ENCODE data around the gene DNAH11. TPM values are rescaled to one million over a fixed set of nuclear protein-coding genes. Genes with fewer than 3 reads are reported as not detected.
A peak's percentile ranks its signal among the peaks of the same experiment; 100 is the strongest.
"Not testable (repeated sequence)": the region's sequence is repeated elsewhere in the genome, so short reads cannot be mapped to it uniquely, and the experiment has no call there.

Gene DNAH11
- polyA plus RNA-seq (ENCODE audit: insufficient read length in 3 of 3): 1 to 10 TPM; 1.9 to 3.3 (median 1.9) TPM
- long read RNA-seq, donor 1, partial matches to known transcripts: 6 of 6 reads
- long read RNA-seq, donor 1, other reads (novel, unspliced or antisense): 0 of 6 reads
- long read RNA-seq, donor 2: 0 reads
- long read RNA-seq, donor 3: 0 reads
- long read RNA-seq, donor 4: 0 reads
- long read RNA-seq, donor 5: 0 reads
- long read RNA-seq, donor 6, partial matches to known transcripts: 27 of 27 reads
- long read RNA-seq, donor 6, other reads (novel, unspliced or antisense): 0 of 27 reads
- long read RNA-seq, donor 7: 0 reads
- long read RNA-seq, donor 8: 0 reads
- long read RNA-seq, donor 9: 0 reads
- long read RNA-seq, donor 10, partial matches to known transcripts: 13 of 19 reads
- long read RNA-seq, donor 10, other reads (novel, unspliced or antisense): 6 of 19 reads
- long read RNA-seq, donor 11: 0 reads
- long read RNA-seq, donor 12, partial matches to known transcripts: 18 of 30 reads
- long read RNA-seq, donor 12, other reads (novel, unspliced or antisense): 12 of 30 reads
- long read RNA-seq, donor 13, partial matches to known transcripts: 8 of 8 reads
- long read RNA-seq, donor 13, other reads (novel, unspliced or antisense): 0 of 8 reads
- long read RNA-seq, donor 14: 0 reads
- long read RNA-seq, donor 15, partial matches to known transcripts: 20 of 20 reads
- long read RNA-seq, donor 15, other reads (novel, unspliced or antisense): 0 of 20 reads
- long read RNA-seq, donor 16, partial matches to known transcripts: 8 of 8 reads
- long read RNA-seq, donor 16, other reads (novel, unspliced or antisense): 0 of 8 reads

GRCh38 chr7:21542891-21543527 lies at the start of gene DNAH11:
DNAH11 (plus strand) TSS chr7:21543039; CDS start chr7:21543246, 207 bp downstream.
- DNase-seq: no peak

DNA sequence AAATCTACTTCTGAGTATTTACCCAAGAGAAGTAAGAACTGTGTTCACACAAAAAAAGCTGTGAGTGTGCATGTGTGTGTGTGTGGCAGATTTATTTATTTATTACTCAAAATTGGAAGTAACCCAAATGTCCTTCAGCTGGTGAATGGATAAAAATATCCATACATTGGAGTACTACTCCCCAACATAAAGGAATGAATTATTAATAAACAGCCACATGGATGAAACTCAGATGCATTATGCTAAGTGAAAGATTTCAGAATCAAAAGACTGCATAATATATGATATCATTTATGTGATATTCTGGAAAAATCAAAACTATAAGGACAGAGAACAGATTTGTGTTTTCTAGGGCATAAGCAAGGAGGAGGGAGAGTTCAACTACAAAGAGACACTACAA lies 47.1 kb upstream of the DNAH11 start:
- DNase-seq: no peak

- DNase-seq: no peak
Measured at GRCh38 chr7:21497072-21497471, 45.8 kb upstream of the DNAH11 start.

DNA sequence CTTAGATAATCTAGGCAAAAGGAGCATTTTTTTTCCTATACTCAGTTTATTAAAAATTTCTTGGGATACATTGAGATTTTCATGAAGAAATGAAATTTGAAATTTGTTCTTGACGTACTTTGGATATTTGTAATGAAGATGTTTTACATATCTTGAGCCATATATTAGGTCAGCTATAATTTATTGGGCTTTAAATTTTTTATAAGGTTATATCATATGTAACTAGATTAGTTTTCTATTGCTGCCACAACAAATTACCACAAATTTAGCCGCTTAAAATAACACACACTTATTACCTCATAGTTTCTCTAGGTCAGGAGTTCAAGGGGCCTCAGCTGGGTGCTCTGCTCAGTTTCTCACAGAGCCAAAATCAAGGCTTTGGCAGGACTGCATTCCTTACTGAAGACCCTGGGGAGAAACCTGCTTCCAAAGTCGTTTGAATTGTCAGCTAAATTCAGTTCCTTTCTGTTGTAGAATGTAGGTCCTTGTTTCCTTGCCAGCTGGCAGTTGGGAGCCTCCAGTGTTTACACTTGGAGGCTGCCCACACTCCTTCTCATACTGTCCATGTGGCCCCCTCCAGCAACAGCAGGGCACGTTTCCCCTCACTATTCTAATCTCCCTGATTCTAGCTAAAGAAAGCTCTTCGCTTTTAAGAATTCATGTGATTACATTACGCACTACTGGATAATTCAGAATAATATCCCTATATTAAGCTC lies 42.6 kb upstream of the DNAH11 start:
- DNase-seq: no peak

DNA sequence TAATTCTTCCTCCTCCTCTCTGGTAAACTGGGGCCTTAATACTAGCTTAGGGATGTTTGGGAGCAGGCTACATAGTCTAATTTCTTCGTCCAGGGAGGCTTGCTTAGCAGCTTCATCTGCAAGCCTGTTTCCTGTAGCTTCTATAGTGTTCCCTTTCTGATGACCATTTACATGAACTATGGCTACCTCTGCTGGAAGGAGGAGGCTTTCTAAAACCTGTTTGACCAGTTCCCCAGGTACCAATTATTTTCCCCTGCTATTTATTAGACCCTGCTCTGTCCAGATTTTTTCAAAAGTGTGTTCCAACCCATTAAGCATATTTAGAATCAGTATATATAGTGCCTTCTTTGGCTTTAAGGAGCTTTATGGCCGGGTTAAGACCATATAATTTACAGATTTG lies 38.8 kb upstream of the DNAH11 start:
- peak; percentile 22 for DNase-seq

- no peak for DNase-seq
Measured at GRCh38 chr7:21507627-21508343, 35.1 kb upstream of the DNAH11 start.

- DNase-seq: no peak
Measured at GRCh38 chr7:21508538-21508937, 34.3 kb upstream of the DNAH11 start.

DNA sequence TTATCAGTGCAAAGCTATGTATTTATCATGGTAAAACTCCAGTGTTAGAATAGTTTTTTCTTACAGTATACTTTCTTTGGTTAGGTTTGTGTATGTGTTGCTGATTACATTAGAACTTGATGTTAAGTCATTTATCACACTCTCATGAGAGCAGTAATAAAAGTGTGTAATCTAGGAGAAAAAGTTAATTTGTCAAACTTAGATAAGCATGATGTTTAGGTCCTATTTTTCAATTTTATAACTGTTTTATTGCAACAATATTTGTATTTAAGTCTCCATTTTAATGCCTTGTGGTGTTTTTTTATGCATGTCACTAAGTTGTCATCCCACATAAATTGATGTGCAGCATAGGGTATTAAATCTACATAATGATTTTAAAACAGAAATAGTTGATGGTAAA lies 28.8 kb upstream of the DNAH11 start:
- DNase-seq: peak; percentile 22

- DNase-seq: no peak
Measured at GRCh38 chr7:21524680-21525079, 18.2 kb upstream of the DNAH11 start.

DNA sequence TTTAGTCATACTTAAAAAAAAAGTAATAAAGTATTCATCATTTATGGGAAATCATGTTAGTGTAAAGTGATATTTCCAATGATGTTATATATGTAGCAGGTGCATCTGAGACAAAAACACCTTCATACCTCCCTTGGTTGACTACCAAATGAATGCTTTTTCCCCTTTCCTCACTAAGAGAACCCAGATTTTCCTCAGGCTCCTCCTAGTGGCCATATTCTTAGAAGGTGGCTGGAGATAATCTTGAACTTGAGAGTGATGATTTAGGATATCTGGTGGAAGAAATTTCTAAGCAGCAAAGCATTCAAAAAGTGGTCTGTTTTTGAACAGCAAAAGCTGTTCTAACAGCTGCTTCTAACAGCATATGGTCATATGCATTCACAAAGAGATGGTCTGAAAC lies 16.8 kb upstream of the DNAH11 start:
- no peak for DNase-seq

GRCh38 chr7:21526448-21526847 lies 16.4 kb upstream of the DNAH11 start:
- no peak for DNase-seq

DNA sequence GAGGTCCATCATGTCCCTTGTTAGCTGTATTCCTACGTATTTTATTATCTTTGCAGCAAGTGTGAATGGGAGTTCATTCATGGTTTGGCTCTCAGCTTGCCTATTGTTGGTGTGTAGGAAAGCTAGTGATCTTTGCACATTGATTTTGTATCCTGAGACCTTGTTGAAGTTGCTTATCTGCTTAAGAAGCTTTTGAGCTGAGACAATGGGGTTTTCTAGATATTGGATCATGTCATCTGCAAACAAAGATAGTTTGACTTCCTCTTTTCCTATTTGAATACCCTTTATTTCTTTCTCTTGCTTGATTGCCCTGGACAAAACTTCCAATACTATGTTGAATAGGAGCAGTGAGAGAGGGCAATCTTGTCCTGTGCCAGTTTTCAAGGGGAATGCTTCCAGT lies 10.4 kb upstream of the DNAH11 start:
- DNase-seq: not testable (repeated sequence)

- DNase-seq: not testable (repeated sequence)
Measured at GRCh38 chr7:21533646-21534045, 9.2 kb upstream of the DNAH11 start.

GRCh38 chr7:21536445-21537118 lies 6.3 kb upstream of the DNAH11 start:
- not testable (repeated sequence) for DNase-seq

DNA sequence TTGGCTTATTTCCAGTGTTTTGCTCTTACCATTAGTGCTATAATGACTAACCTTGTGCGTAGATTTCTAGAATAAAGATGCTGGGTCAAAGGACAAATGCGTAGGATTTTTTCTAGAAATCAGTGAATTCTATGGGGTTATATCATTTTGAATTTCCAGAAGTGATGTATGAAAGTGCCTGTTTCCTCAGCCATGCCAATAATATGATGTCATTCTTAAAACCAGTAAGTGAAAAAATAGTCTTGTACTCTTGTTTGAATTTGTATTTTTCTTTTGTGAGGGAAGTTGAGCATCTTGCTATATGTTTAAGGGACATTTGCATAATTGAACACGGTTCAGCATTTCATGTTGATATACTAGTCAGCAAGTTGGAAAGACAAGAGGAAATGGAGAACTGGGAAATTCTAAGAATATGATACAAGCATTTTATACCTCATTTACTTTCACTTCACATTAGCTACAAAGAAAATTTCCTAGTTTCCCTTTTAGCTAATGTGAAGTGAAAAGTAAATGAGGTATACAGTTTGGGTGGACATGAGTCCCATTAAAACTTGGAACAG lies 3.8 kb upstream of the DNAH11 start:
- no peak for DNase-seq

GRCh38 chr7:21543528-21544302 lies 876 bp downstream of the DNAH11 start:
- DNase-seq: no peak

- no peak for DNase-seq
Measured at GRCh38 chr7:21544303-21544656, 1.4 kb downstream of the DNAH11 start.

DNA sequence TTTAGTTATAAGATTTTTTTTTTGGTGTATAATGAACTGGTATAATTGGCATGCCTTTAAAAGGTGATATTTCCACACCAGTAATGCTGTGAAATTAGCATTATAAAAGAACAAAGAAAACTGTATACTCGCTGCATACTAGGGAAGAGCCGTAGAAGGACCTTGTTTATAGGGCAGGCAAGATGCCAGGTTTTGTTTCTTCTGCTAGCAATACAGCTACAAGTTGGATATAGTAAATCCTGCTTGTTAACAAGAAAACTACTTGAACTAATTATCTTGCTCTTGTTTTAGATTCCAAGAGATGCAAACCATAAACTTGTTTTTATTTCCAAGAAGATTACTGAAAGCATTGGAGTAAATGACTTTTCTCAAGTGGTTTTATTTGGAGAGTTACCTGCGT lies 1.9 kb downstream of the DNAH11 start:
- no peak for DNase-seq

DNA sequence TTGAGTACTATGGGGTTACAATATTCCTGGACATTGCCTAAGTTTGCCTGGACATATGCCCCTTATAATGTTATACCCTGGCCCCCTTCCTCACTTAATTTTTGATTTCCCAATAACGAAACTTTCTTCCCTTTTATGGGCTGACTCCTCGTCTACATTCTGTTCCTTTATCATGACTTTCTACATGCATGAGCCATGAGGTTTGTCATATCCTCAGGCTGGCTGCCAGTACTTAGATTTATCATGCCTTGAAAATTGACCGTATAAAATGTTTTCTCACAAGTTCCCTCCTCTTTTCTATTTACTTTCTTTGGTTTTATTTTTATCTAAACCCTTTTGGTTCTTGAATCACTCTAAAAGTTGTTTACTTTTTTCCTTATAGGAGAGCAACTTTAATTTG lies 4.7 kb downstream of the DNAH11 start:
- no peak for DNase-seq

DNA sequence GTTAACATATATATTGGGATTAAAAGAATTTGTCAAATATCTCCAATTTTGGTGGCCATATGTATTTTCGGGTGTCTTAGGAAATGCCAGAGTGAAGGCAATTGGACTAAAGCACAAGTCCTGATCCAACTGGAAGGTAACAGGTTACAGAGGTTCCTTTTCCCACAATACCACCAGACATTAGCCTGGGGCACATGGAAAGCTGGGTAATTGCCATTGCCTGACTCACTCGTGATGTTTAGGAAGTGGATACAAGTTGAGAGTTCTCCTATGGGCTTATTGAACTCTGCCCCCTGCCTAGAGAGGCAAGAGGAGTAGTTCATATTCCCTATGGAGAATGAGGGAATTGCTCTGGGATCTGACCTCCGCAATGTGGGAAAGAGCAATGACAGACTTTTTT lies 5.7 kb downstream of the DNAH11 start:
- no peak for DNase-seq
